ENCODE data around the gene MTG2.
A peak's percentile ranks its signal among the peaks of the same experiment; 100 is the strongest.

Gene MTG2

DNA sequence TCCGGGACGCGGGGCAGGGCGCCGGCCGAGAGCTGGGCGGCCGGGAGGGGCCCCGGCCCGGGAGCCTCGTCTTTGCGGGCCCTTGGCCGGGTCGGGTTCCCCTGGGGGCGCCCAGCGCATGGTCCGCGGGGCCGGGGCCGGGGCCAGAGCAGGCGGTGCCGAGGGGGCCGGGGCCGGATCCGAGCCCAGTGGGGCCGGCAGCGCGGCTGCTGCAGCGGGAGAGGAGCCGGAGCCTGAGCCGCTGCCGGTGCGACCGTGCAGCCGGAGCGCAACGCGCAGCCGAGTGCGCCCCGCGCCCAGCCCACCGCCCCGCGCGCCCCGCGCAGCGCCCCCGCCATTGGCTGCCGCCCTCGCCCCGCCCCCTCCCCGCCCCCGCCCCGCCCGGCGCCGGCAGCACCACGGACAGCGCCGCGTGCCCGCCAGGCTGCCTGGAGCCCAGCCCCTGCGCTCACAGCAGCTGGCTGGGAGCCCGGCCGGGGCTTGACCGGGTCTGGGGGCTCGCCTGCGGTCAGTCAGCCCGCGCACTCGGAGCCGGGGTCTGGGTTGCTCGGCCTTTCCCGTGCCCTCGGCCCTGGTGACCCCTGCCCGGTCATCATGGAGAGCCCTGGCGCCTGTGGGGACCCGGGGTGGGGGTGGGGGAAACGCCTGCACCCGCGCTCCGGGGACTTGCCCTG lies 37.3 kb downstream of the MTG2 start, which contains the start of gene HRH3:
TSS of gene HRH3 (minus strand) at position 287 of the 674 bp plus-strand sequence. CDS start 308 bp downstream, outside the sequence.
- DNase-seq (ENCODE audit: low spot score) = peak; percentile 97

DNA sequence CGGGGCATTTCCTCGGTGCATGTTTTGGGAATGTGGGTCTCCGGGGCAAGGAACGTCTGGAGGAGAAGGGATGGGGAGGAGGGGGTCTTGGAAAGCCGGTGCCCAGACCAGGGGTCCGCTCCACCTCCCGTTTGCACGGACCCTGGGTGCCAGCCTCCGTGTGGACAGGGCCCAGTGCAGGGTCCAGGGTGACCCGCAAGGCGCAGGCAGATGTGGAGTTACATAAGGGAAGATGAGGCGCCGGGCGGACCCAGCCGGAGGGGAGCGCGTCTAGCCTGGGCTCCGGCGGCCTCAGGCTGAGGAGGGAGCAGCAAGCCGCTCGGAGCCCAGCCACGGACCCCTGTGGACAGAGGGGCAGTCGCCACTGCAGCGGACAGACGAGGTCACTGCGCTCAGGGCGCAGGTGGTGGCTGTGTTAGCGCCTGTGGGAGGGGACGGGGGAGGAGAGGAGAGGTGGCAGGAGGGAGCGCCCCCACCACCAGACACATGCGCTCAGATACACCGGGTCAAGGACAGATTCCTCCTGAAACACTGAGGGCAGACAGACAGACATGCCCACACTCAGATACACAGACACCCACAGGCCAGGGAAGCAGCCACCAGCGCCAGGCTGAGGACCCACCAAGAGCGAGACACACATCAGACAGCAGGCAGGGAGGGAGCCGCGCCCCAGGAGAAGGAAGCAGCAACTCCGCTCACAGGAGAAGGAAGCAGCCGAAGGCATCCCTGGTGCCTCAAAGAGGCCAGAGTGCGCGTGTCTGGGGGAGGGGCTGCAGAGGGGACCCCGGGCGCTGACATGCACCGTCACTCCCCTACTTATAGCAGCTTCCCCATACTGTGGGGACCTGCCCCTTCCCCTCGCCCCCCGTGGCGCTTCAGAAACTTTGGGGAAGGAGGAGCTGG lies 38.1 kb downstream of the MTG2 start:
- DNase-seq (ENCODE audit: low spot score) = no peak

DNA sequence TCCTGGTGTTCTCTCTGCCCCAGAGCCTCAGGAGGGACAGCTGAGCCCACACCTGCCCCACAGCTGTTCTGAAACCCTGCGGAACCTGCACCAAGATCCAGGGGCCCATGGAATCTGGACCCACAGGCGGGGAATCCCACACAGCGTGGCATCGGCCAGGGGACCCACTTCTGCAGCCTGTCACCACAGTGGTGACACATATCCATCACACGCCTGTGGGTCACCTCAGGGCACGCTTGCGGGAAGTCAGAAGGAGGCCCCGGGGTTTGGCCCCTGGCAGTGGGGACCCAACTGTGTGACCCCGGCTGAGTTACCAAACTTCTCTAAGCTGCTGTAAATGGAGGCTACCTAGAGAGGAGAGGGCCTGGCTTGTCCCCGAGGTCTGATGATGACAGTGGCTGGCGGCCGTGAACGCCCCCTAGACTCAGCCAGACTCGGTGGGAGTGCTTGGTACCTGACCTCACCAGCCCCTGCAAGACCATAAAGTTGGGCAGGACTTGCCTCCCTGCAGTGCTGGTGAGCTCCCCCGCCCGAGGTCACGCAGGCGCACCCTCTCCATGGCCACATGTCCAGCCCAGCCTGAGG lies 39.5 kb downstream of the MTG2 start:
- no peak for DNase-seq (ENCODE audit: low spot score)

DNA sequence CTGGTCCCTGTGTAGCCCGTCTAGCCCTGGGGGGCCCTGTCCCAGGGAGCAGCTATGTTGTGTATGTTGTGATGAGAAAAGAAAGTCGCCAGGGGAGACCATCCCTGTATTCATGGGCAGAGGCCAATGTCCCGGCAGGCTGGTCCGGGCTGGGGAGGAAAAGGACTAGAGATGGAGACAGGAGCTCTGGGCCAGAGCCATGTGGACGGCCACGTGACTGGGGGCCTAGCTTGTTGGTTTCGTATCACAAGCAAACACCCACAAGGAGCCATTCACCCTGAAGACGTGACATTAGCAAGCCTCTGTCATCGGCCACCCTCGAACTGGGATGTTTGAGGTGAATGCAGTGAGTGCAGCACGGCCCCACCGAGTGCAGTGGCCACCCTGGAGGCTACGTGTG lies 40.1 kb downstream of the MTG2 start:
- DNase-seq (ENCODE audit: low spot score) = no peak

DNA sequence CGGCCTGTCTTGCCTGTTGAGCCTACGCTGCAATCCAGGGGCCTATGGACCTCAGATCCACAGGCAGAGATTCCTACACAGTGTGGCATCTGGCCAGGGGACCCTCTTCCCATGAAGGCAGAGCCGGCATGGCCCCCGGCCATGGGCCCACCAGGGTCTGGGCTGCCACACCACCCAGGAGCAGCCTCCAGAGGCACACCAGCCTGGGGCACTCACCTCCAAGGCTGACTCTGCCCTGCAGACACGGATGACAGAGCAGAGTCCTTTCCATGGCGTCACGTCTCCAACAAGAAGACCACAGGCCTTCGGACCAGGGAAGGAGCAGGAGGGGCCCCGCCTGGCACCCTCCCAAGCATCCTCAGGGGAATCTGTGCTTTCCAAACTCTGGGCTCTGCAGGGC lies 40.7 kb downstream of the MTG2 start:
- DNase-seq (ENCODE audit: low spot score) = no peak

DNA sequence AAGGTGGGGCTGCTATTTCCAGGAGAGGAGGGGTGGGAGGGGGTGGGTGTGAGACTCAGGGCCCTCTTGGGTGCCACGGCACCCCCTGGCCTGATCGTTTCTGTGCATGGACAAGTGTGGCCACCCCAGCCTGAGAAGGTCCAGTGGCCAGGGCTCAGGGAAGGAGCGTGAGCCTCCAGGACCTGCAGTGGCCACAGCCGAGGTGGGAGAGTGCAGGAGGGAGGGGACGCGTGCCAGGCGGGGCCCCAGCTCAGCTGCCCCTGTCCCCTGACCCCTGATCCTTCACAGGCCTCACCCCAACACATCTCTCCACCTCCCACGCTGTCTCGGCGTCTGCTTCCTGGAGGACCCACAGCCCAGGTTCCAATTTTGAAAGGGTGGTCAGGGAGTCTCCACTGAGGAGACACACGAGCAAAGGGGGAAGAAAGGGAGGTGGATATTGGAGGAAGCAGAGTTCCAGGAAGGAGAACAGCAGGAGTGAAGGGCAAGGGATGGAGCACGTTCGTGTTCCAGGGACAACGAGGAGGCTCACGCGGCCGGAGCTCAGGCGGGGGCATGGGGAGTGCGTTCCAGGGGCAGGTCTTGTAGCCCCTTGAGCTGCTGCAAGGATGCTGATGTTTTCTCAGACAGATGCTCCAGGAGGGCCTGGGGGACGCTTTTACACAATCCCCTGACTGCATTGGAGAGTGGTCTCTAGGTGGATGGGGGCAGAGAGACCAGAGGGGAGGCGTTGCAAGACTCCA lies 41.5 kb downstream of the MTG2 start:
- DNase-seq (ENCODE audit: low spot score) = no peak

DNA sequence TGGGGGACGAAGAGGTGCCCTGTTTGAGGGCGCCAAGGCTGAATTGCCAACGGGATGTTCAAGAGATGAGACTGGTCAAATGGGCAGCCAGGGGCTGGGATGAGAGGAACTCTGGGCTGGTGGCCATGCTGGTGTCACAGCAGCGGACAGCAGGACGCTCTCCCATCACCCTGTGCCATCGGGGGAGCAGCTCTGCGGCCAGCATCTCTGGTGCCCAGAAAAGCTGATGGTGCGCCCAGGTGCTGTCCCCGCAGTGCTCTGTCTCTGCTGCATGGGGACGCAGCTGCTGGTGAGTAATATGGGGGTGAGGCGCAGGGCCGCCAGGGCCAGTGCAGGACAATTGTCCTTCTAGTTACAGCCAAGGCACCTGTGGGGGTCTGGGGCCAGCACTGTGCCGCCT lies 42.2 kb downstream of the MTG2 start:
- no peak for DNase-seq (ENCODE audit: low spot score)

DNA sequence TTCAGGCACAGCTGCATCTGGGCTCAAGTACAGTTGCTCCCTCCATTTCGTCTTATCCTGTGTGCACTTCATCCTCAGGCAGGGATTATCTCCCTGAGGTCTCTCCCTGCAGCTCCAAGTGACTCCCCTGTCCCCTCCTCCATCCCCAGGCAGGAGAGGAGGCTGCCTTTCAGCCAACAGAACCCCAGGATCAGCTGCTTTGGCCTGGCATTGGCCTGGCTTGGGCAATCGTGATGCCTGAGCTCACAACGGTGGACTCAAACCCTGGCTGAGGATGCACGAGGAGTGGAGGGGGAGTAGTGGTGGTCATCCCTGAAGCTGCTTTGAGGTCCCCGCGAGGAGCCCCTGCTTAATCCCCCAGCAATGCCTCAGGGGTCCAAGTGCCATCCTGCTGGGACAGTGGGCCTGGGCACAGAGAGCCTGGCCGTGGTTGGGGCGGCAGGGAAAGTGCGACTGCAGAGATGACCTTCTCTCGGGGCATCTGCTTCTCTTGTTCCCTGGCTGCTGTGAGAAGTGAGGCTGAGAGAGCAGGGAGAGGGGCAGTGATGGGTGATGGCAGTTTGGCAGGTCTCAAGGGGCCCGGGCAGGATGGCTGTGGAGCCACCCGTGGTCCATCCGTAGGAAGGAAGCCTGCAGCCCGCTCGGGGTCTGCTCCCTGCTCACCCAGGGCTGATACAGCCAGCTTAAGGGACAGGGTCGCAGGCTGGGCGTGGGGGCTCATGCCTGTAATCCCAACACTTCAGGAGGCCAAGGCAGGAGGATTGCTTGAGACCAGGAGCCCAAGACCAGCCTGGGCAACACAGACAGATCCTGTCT lies 43.2 kb downstream of the MTG2 start:
- DNase-seq (ENCODE audit: low spot score) = no peak

DNA sequence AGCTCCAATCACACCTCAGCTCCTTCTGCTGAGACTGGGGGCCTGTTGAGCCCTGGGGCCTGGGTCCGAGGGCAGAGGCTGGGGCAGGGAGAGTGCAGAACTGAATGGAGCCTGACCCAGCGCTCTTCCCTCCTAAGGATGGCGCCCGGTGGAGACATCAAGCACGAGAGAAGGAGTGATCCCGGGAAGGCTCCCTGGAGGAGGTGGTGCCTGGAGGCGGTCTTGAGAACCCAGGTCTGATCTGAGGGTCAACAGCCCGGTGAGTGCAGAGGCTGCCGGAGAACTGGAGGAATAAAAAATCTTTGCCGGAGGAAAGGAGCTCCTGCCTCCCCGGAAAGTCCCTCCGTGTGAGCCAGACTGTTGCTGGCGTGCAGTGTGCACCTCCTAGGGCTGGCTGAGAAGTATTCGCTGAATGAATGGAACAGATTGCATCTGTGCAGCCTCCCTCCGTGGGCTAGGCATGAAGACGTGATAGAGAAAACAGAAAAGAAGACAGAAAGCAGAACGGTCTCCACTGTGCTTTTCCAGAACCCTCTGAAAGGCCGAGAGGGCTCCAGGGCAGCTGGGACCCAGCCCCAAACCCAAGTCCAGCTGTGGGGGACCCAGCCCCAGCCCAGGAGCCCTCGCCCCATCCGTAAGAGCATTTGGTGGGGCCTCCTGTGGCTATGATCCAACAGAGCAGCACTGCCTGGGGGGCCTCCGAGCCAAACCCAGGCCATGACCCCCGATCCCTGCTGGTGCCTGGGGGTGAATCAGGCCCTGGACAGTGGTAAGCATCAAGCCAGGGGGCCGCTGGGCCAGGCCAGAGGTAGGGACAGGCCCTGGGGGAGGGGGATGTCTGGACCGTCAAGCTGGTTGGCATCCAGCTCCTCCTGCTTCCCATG lies 44.1 kb downstream of the MTG2 start:
- no peak for DNase-seq (ENCODE audit: low spot score)

DNA sequence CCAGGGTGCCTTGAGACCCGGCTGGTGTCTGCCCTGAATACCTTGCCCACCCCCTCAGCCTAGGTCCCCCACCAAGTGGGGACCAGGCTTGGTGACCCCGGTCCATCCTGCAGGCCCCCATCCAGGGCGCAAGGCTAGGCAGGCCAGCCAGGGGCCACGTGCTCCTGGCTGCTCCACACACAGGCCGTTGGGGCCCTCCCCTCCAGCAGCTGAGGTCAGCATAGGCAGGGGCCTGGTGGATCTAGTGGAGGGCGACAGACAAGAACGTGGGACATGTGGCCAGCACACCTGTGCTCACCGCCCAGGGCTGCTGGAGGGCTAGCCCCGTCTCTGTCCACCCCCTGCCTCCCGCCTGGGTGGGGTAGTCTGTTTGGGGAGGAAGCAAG lies 44.8 kb downstream of the MTG2 start:
- DNase-seq (ENCODE audit: low spot score) = no peak

DNA sequence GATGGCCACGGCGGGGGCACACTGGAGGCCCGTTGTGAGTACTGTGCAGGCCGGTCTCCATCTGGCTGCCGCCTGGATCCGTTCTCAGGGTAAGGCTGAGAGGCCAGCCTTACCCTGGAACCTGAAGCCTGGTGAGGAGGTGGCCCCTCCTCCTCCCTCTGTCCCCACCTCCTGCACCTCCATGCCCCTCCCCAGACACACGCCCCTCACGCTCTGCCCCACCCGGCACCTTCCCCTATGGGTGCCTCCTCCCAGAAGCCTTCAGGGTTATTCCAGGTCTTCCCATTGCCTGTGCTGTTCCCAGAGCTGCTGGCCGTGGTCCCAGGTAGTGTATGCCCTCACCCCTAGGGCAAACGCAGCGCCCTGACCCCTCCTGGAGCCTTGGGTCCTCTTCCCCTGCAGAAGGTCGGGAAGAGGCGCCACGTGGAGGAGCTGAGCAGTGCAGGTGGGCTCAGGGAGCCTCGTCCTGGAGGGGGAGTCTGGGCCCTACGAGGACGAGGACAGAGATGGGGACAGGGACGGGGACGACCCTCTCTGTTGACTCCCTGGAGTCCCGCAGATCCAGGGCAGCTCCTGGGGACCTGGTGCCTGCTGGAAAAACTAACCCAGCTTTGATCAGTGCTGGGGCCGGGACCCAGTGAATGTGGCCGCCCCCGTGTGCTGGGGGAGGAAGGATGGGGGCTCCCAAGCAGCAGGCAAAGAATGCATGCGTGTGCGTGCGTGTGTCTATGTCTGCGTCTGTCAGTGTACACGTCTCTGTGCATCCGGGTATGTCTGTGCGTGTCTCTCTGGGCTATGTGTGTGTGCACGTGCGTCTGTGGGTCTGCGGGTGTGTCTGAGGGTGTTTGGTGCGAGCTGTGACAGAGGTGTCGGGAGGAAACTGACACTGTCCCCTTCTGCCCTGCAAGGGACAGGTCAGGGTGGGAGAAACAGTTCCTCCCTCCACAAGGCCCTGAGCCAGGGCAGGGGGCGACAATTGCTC lies 45.4 kb downstream of the MTG2 start:
- DNase-seq (ENCODE audit: low spot score) = no peak

DNA sequence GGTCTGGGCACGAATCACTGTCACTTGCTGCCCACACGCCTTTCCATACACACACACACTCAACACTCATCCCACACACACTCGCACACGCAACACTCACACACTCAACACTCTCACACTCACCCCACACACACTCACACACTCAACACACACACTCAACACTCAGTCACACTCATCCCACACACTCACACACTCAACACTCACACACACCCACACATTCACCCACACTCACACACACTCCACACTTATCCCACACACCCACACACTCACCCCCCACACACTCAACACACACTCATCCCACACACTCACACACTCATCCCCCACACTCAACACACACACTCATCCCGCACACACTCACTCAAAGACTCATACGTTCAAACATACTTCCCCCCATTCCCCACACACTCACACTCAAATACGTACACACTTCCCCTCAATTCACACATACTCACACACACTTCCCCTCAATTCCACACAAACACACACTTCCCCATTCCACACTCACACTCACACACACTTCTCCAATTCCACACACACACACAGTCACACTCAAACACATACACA lies 46.2 kb downstream of the MTG2 start:
- no peak for DNase-seq (ENCODE audit: low spot score)

DNA sequence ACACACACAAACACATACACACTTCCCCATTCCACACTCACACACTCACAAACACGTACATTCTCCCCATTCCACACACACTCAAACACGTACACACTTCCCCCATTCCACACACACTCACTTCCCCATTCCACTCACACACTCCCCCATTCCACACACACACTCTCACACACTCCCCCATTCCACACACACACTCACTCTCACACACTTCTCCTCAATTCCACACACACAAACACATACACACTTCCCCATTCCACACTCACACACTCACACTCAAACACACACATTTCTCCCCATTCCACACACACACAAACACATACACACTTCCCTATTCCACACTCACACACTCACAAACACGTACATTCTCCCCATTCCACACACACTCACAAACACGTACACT lies 46.8 kb downstream of the MTG2 start:
- DNase-seq (ENCODE audit: low spot score) = no peak

DNA sequence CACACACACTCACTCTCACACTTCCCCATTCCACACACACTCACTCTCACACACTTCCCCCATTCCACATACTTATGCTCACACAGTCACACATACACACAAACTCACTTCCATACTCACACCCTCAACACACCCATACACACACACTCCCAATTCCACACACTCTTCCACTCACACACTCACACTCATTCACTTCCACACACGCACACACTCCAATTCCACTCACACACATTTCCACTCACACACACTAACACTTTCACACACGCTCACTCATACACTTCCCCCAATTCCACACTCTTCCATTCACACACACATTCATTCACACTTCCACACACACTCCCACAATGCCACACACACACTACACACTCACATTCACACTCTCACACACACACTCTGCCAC lies 47.4 kb downstream of the MTG2 start:
- DNase-seq (ENCODE audit: low spot score) = no peak

DNA sequence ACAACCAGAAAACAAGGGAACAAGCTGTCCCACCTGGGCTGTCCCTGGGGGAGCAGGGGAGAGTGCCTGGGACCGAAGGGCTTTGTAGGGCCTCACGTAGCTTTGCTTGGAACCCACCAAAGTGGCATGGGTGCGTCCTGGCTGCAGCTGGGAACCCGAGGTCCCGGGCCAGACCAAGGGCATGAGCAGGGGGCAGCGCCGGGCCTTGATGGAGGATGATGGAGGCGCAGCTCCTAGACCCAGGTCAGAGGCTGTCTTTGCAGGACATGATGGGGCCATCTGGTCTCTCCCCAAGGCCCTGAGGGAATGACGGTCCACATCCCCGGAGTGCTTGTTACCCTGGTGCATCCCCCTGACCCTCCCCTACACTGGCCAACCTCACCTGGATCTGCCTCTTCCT lies 47.9 kb downstream of the MTG2 start:
- no peak for DNase-seq (ENCODE audit: low spot score)

DNA sequence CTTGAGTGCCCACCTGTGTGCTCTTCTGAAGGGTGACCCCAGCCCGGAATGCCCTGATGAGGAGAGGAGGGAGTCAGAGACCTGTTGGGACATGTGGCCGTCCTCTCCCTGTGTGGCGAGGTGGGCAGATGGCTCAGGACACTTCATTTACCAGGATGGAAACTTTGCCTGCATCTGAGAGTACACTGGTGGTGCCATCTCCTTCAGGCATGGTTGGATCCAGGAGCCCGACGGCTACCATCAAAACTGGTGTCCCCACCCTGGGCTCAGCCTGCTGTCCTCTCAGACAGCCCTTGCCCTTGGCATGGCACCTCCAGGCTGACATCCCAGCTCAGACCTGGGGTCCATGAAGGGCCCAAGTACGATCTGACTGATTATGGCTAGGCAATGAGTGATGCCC lies 48.5 kb downstream of the MTG2 start:
- no peak for DNase-seq (ENCODE audit: low spot score)

DNA sequence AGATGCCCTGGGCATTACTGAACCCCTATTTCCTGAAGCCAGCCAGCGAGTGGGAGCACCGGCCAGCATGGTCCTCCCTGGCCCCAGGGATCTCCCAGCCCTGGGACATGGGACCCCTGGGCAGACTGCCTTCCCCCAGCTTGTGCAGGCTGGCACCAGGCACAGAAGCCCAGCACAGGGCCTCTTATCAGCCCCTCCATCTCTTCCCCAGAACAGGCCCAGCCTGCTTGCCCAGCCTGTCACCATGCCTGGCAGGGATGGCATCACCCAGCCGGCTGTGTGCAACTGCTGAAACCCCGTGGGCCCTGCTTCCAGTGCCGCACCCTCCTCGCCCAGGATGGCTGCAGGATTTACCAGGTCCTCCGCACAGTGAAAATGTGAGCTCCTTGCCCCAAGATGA lies 49.4 kb downstream of the MTG2 start:
- DNase-seq (ENCODE audit: low spot score) = no peak

DNA sequence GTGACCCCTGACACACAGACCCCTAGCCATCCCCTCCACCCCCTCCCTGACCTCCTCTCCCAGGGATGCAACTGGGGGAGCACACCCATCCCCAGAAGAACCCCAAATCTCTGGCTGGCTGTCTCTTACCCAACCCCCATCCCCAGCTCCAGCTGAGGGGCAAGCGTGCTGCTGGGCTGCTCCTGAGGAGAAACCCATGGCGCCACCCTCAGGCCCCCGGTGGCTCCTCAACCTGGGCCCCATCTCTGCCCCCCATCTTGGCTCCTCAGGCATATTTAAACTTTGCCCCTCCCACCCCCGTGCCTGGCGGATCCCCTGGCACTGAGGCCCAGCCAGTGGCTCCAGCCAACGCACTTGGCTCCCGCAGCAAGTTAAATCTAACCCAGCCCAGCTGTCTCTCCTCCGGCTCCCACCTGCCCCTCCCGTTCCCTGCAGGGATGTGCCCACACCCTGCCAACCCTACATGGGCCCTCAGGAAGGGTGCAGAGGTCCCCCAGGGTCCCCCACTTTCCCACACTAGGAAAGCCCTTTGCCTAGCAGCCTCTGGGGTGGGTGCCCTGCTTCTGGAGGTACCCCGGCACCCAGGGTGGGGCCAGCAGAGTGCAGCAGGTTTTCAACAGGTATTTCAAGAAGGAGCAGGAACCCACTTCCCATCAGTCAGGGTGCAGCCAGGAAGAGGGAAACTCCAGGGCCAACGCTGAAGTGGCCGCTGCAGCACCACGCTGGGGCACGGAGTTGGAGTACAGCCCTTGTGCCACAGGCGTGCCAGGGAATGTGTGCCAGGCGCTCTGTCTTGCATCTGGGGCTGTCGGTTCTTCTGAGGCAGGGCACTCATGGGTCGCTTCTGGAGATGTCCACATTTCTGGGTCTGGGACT lies 50.2 kb downstream of the MTG2 start:
- DNase-seq (ENCODE audit: low spot score) = no peak

Measured in D341Med (cell line).